Fibroblast of skin of right quadriceps (primary cell): ENCODE data around the gene NPBWR2.
"Not testable (repeated sequence)": the region's sequence is repeated elsewhere in the genome, so short reads cannot be mapped to it uniquely, and the experiment has no call there.

Experiments used
- DNase-seq: peaks from one replicate; pipeline ENCODE4 v3.0.0-alpha.2; 2013

NPBWR2 gene

DNA sequence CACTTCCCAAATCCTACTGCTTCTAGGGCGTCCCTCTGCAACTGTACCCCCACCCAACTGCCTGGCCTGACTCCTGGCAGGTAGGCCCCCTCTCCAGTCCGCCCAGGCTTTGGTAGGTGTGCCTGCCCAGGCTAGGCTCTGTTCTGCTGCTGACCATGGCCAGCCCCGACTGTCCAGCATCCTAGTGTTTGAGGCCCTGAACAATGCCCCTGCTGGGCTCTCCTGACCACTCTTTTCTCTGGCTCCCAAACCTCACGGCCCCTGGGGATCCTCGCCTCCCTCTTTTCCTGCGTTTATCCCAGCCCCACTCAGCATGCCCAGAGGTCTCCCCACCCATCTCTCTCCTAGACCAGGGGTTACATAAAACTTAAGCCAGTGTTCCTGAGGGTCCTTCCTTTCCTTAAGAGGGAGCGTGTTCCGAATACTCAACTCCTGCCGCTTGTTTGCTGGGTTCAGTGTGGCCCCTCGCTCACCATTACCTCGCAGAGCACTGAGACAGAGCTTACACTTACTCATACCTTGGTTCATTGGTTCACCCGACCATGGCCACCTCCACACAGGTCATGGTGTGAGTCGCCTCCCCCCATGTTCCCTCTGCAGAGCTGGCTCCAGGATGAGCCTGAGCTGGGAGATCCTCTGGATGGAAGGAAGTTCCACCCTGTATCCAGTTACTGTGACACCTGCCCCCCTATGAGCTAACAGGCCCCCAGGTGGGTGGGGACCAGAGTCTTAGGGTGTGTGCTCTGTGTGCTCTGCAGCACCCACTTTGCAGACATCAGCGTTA is 35.8 kb upstream of the NPBWR2 start:
- no peak for DNase-seq

DNA sequence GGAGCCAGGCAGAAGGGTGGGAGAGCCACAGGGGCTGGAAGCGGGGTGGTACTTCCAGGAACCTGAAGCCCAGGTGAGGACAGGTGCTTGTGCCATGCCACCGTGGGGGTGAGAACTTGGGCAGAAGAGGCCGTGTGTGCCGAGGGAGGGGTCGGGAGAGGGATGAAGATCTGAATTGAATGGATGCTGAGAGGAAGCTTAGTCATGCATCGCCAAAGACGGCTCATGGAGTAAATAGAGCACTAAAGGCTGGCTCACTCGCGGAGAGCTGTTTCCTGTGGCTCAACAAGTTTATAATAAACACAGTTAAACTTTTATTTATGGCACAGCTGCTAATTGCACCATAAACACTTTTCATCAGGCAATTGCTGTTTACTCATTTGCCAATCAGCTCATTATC is 35.2 kb upstream of the NPBWR2 start:
- DNase-seq: no peak

DNA sequence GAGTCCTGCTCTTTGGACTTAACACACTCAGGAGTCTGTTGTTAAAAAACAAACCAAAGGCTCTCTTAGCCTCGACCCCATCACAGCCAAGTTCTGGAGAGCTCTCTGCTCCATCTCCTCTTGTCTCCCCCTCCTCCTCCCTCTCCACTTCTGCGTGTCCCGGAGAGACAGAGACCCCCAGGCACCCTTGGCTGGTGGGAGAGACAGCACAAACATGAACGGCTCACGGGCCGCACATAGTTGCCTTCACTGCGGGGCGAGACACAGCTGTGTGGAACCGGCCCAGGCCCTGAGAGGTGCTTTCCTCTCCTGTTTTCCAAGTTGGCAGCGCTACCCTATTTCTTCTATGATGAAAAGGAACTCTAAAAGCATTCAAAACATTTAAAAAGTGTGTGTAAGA is 33.6 kb upstream of the NPBWR2 start:
- DNase-seq: no peak

DNA sequence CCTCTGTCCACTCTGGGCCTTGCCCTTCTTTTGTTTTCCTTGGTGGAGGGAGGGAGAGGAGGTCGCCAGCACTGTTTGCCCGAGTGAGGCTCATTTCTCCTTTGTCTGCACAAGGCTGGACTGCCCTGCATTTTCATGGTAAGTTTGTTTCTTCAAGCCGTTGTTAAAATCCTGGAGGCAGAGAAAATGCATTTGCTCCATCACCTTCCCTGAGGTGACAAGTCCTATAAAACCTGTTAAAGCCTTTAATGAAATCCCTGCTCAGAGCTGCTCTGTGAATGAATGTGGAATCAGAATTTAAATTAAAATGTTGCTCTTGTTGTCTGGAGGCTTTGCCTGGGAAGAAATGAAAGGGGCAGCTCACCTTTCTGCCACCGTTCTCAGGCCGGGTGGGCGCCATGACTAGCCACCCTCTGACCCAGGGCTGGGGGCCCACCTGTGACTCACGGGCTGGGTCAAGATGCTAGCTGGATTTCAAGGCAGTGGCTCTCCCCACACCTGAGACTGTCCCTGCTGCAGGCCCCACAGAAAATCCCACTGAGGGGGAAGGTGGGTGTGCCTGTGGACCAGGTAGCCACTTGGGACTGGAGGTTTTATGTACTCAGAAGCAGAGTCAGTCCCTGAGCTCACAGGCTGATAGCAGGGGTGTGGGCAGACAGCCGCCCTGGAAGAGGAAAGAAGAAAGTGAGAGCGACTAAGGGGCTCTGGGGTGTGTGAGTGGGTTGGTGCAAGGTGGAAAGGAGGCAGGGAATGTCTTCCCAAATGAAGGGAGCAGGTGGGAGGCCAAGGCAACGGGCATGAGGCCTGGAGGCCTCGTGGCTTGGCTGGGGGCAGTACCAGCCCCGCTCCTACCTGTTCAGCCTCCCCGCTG is 32.9 kb upstream of the NPBWR2 start:
- no peak for DNase-seq

DNA sequence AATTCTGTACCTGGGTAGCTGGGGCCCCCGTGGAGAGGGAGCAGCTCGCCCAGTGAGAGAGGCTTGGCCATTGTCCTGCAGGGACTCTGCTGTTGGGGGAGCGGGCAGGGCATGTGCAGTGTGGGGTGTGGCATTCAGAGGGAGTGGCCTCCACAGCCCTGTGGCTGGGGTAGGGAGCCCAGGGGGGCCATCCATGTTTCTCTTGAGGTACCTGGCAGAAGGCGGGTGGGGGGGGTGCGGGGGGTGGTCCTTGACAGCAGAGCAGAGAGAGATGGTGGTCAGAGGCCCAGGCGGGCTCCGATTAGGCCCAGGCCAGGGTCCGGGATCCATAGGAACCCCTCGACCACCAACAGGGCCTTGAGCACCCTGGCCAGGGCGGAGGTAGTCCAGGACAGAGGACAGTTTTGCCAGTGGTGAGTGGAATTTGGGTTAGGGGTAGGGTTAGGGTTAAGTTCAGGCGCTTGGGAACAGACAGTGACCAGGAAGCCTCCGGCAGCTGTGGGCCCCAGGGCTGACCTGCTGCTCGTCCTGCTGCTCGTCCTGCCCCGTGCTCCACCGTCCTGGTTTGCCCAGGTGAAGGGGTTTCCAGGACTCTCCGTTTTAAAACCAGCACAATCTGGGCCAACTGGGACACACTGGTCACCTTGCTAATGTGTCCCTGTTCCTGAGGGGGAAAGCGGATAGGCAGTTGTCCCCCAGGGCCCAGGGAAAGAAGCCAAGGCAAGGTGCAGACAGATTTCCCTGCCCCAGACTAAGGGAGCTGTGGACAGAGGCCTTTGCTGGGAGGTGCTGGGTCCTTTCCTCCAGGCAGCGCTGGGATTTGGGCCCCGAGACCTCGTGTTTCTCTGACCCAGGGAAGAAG is 32.1 kb upstream of the NPBWR2 start:
- no peak for DNase-seq

DNA sequence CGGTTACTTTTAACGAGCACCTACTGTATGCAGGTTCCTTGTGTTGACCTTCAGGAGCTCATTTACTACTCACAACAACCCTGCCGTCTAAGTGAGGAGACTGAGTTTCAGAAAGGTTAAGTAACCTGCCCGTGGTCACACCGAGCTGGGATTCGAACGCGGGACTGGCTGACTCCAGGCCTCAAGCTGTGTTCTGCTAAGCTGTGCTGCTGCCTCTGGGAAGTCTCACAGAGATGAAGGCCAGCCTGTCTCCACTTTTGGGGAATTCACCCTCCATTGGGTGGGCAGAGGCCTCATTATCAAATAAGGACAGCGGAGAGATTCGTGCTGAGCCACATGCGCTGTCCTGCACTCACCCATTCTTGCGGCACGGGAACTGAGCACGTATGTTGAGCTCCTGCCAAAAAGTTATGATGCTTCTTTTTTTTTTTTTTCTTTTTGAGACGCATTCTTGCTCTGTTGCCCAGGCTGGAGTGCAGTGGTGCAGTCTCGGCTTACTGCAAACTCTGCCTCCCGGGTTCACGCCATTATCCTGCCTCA is 31.0 kb upstream of the NPBWR2 start:
- no peak for DNase-seq

DNA sequence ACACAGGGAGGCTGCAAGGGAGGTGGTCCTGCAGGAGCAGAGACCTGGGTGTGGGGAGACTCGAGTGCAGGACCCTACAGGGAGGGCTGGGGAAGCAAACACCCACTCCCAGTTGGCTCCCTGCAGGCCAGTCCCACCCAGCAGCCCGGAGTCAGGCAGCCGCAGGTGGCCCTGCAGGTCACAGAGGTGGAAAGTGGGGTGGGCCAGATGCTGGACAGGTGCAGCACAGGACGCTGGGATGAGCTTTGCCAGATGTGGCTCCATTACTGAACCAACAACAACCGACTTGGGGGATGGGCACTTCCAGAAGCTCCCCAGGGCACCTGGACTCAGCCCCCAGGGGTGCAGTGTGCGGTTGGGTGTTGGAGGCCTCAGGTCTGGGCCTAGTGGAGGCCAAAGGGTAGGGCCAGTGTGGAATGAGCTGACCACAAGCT is 30.2 kb upstream of the NPBWR2 start:
- DNase-seq: no peak

DNA sequence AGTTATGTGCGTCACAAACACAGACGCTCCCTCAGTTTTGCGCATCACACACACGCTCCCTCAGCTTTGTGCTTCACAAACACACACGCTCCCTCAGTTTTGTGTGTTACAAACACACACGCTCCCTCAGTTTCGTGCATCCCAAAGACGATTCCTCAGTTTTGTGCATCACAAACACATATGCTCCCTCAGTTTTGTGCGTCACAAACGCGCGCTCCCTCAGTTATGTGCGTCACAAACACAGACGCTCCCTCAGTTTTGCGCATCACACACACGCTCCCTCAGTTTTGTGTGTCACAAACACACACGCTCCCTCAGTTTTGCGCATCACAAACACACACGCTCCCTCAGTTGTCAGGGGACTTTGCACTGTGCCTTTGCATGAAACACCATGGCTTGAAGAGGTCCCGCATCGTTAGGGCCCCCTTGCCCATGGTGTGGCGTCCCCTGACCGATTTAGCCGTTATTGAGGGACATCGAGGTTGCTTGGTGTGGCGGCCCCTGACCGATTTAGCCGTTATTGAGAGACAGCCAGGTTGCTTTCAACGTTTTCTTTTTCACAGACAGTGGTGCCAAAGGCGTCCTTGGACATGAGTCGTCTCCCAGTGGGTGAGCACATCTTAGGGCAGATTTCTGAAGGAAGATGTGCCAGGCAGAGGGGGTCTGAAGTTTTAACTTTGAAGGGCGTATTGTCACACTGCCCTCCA is 28.8 kb upstream of the NPBWR2 start:
- DNase-seq: no peak

DNA sequence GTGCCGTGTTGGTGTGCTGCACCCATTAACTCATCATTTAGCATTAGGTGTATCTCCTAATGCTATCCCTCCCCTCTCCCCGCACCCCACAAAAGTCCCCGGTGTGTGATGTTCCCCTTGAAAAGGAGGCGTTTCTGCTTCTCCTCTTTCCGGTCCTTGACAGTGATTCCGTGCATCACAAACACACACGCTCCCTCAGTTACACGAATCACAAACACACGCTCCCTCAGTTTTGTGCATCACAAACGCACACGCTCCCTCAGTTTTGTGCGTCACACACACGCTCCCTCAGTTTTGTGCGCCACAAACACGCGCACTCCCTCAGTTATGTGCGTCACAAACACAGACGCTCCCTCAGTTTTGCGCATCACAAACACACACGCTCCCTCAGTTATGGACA is 27.4 kb upstream of the NPBWR2 start:
- DNase-seq: not testable (repeated sequence)

DNA sequence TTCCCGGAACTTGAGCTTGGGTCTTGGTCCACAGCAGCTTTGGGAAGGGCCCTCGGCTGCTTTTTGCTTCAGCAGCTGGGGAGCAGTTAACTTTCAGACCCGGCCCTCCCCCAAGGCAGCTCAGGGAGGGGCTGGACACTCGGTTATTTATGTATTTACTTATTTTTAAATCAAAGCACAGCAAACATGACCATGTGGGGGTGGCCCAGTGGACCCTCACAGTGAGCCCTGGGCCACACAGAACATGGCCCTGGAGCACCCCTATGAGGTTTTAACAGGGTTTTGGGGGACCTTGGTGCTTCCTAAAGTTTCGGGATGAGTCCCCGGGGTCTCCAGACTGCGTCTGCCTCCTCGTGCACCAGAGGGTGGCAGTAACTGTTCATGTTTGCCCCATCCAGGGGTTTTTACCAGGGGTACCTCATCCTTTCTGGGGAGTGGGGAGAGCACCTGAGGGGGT is 26.6 kb upstream of the NPBWR2 start:
- no peak for DNase-seq

DNA sequence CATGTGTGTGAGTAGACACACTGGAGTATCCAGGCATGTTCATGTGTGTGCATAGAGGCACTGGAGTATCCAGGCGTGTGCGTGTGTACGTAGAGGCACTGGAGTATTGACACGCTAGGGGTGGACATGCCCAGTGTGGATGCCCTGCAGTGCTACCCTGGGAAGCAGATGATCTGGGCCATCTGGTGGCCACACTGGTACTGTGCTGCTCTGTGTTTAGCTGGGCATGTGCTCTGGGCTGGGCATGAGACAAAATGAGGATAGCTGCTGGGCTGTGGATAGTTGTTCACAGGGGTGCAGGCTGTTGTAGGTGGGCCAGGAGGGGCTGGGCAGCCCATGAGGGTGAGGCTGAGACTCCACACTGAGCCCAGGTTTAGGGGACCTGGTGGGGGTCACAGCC is 24.0 kb upstream of the NPBWR2 start:
- no peak for DNase-seq

DNA sequence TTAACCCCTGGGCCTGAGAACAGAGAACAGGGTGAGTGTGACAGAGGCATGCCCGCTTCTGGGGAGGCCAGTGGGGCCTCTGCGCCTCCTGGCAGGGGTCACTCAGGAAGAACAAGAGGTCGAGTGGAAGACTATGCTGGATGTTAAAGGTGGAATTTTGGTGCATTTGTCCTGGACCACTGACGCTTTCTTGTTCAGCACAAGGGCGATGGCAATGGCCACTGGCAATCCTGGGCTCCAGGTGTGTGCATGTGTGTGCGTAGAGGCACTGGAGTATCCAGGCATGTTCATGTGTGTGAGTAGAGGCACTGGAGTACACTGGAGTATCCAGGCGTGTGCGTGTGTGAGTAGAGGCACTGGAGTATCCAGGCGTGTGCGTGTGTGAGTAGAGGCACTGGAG is 23.5 kb upstream of the NPBWR2 start:
- DNase-seq: no peak

DNA sequence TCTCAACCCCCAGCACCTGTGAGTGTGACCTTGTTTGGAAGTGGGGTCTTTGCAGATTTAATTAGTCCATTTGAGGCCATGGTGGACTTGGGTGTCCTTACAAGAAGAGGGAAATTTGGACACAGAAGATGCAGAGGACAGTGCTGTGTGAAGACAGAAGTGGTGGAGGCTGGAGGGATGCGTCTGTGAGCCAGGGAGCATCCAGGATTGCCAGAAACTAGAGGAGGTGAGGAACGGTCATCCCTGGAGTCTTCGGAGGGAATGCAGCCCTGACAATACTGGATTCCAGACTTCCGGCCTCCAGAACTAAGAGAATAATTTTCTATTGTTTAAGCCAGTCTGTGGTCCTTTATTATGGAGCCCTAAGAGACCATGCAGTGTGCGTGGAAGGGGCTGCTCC is 22.9 kb upstream of the NPBWR2 start:
- DNase-seq: no peak

DNA sequence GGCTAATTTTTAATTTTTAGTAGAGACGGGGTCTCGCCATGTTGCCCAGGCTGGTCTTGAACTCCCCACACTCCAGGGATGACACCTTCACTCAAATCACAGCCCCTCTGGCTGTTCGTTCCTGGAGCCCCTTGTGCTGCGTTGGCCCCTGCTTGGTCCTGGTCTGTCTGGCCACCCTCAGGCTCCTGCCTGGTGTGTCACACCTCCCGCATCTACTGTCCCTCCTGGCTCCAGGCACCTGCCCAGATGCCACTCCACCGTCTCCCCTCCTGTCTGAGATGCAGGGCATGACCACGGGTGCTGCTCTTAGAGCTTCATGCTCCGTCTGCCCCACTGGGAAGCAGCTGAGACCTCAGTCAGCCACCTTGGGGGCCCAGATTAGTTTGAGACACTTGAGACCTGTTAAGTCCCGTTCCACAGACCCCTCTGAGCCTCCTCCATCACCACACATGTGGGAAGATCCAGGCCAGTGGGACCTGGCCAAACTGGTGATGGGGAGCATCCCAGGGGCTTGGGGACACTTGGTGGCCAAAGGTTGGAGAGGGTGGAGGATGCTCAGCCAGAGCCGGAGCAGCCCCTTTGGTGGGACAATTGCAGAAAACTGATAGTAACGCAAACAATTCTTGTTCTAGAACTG is 21.9 kb upstream of the NPBWR2 start:
- DNase-seq: no peak

DNA sequence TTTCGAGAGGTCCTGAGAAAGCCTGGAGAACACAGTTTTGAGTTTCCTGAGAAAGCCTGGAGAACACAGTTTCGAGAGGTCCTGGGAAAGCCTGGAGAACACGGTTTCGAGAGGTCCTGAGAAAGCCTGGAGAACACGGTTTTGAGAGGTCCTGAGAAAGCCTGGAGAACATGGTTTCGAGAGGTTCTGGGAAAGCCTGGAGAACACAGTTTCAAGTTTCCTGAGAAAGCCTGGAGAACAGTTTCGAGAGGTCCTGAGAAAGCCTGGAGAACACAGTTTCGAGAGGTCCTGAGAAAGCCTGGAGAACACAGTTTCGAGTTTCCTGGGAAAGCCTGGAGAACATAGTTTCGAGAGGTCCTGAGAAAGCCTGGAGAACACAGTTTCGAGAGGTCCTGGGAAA is 16.2 kb upstream of the NPBWR2 start:
- not testable (repeated sequence) for DNase-seq

DNA sequence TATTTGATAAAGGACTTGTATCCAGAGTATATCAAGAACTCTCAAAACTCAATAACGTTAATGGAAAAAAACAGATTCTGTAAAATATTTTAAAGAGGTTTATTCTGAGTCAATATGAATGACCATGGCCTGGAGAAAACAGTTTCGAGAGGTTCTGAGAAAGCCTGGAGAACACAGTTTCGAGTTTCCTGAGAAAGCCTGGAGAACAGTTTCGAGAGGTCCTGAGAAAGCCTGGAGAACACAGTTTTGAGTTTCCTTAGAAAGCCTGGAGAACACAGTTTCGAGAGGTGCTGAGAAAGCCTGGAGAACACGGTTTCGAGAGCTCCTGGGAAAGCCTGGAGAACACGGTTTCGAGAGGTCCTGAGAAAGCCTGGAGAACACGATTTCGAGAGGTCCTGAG is 15.6 kb upstream of the NPBWR2 start:
- not testable (repeated sequence) for DNase-seq

DNA sequence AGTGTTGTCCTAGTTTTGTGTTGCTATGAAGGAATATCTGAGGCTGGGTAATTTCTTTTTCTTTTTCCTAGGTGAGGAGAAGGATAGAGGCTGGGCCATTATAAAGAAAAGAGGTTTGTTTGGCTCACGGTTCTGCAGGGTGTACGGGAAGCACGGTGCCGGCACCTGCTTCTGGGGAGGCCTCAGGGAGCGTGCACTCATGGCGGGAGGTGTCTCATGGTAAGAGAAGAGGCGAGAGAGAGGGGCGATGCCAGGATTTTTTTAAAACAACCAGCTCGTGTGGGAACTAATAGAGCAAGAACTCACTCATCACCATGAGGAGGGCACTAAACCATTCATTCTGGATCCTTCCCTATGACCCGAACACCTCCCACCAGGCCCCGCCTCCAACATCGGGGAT is 14.2 kb upstream of the NPBWR2 start:
- DNase-seq: no peak

DNA sequence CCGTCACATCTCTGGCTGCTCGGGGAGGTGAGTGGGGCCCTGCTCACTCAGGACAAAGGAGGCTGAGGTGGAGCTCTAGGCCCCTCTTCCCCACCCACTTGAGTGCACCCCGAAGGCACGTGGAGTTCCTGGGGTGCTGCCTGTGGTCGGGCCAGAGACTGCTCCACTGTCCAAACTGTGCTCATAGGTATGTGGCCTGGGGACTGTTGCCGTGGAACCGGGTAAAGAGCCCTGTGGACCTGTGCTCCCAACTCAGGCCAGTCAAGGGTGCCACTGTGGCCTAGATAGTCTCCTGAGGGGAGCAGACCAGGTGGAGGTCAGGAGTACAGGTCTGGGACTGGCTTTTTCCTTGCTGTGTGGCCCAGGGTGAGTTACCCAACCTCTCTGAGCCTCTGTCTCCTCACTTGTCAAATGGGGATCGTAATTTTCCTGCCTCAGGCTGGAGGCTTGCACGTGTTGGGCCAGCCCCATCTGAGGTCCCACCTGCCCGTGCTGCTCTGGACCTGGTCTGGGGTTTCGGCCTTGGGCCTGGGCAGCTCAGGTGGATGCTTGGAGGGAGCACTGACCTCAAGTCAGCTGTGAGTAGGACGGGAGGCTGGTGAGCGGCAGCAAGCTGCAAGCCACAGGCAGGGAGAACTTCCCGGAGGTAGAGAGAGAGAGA is 12.4 kb upstream of the NPBWR2 start:
- no peak for DNase-seq

DNA sequence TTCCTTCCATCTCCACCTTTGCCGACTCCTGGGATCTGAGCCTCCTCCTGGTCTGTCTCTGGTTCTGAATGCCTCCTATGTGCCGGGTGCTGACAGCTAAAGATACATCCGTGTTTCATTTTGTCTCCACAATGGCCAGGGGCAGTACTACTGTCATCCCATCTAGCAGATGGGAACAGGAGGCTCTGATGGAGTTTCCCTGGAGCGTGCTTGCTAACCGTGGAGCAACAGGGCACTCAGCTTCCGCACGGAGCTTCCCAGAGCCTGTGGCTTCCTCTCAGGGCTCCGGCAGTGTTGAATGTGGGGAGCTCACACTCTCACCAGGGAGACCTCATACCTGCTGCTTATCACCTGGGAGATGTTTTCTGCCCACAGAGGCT is 11.9 kb upstream of the NPBWR2 start:
- no peak for DNase-seq

DNA sequence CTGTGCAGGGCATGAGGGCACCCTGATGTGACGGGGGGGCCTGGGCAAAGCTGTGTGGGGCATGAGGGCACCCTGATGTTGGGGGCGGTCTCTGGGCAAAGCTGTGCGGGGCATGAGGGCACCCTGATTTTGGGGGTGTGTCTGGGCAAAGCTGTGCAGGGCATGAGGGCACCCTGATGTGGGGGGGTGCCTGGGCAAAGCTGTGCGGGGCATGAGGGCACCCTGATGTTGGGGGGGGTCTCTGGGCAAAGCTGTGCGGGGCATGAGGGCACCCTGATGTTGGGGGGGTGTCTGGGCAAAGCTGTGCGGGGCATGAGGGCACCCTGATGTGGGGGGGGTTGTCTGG is 10.0 kb upstream of the NPBWR2 start:
- DNase-seq: not testable (repeated sequence)
